ENCODE measurements around the gene IP6K3. TPM values are rescaled to one million over a fixed set of nuclear protein-coding genes. Genes with fewer than 3 reads are reported as not detected.

Gene IP6K3
- total RNA-seq, 1 experiment from 2014 or later: not detected

- Histone ChIP-seq H3K27ac (ENCODE audit: low read depth, low read length, poor library complexity, severe bottlenecking) (no peak overlapping the region), H3K4me1 (ENCODE audit: insufficient read depth, low read length, poor library complexity, severe bottlenecking) (no peaks in the 10 kb centered on the region), H3K4me3 (ENCODE audit: low read depth, low read length, poor library complexity, severe bottlenecking) (no peak overlapping the region), H3K36me3 (ENCODE audit: insufficient read depth, low read length, poor library complexity, severe bottlenecking) (peaks cover 20% of the 10 kb centered on the region), H3K27me3 (replicated peaks; ENCODE audit: insufficient read depth, low read depth, low read length, poor library complexity) (no peaks in the 10 kb centered on the region), H3K9me3 (ENCODE audit: low read depth, low read length, poor library complexity, severe bottlenecking) (no peaks in the 10 kb centered on the region)
- intact Hi-C loops (cut with micrococcal nuclease; ENCODE audit: unreplicated experiment): no loop called here
- ChIA-PET POLR2A (ENCODE audit: low non-redundant PET) (no interaction called here), CTCF (no interaction called here)
- TF ChIP-seq EZH2 (IDR thresholded peaks at IDR 0.05; ENCODE audit: borderline replicate concordance, low read depth, low read length, poor library complexity, severe bottlenecking) (no peak), CTCF (conservative IDR thresholded peaks at IDR 0.05; ENCODE audit: low read depth, low read length) (no peak)
- no peak for DNase-seq (ENCODE audit: low spot score)
- BruUV-seq (replicated peaks): no TSS peak
Observed at GRCh38 chr6:33671744-33672072, 75.0 kb downstream of the IP6K3 start.

Small RNA genes lying within 50 kb of the gene (microRNA-seq; reads per million reads assigned to microRNA genes)
- 35.9 reads per million, percentile 51 among the genes with 10 or more reads in this experiment for gene MIR3934

Other genes with a start within 250 kb of the IP6K3 start
- gene BAK1, start 166.6 kb downstream of the IP6K3 start, total RNA-seq (2021): 26.4 and 27.1 TPM in 2 replicates
- 27.8 and 27.9 TPM in 2 replicates for gene ITPR3, start 125.6 kb downstream of the IP6K3 start, total RNA-seq (2021)
- 122 and 124 TPM in 2 replicates for gene UQCC2, start 35.2 kb downstream of the IP6K3 start, total RNA-seq (2021)
- 75.8 and 76.0 TPM in 2 replicates for gene LEMD2, start 42.2 kb upstream of the IP6K3 start, total RNA-seq (2021)
- not detected in 2 replicates for gene MLN, start 57.1 kb upstream of the IP6K3 start, total RNA-seq (2021)